Stimulated activated CD4-positive, alpha-beta T cell treated with anti-CD3 and anti-CD28 coated beads, TNF-alpha, amount 100 ng/mL, for 24 hours (primary cell): Measurements from ENCODE around the gene ZEB1.
"Not testable (repeated sequence)": the region's sequence is repeated elsewhere in the genome, so short reads cannot be mapped to it uniquely, and the experiment has no call there.

Source experiments
- DNase-seq, 3 experiments: peaks; one replicate each; pipeline ENCODE4 v3.0.0-alpha.2; 2020; ENCODE audit warnings: low read depth in 3 of 3

Gene ZEB1

GRCh38 chr10:31507427-31507826, 188.4 kb downstream of the ZEB1 start:
- no peak for DNase-seq

DNA sequence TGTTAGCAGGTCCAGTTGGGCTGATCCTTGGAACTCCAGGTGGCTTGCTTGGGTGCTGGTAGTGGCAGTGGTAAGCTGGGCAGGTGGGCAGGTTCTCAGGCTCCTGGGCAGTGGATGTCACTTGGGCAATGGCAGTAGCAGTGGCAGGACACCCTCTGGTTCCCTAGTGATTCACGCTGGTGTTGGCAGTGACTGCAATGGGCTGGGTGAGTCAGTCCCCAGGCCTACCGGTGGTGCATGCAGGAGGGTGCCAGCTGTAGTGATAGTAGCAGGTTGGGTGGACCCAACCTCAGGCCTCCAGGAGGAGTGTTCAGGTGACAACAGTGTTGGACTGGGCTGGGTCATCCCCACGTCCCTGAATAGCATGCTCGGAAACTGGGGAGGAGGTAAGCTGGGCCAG, 189.2 kb downstream of the ZEB1 start:
- DNase-seq = no peak

DNA sequence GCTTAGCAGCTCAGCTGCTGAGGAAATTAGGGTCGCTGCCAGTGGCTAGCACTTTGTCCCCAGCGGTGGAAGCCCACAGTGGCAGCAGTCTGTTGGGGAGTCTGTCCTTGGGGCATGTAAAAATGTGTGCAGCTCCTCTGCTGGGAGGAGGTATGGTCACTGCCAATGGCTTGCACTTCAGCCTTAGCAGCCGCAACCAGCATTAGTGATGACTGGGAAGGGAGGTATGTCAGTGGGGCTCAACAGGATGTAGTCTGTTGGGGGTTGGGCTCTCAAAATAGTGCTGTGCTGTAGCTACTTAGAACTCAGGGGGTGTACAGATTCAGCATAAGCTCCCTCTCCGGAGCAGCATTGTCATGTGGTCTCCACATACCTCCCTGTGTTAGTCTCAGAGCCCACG, 189.9 kb downstream of the ZEB1 start:
- no peak for DNase-seq

GRCh38 chr10:31509989-31510388, 191.0 kb downstream of the ZEB1 start:
- DNase-seq = no peak

DNA sequence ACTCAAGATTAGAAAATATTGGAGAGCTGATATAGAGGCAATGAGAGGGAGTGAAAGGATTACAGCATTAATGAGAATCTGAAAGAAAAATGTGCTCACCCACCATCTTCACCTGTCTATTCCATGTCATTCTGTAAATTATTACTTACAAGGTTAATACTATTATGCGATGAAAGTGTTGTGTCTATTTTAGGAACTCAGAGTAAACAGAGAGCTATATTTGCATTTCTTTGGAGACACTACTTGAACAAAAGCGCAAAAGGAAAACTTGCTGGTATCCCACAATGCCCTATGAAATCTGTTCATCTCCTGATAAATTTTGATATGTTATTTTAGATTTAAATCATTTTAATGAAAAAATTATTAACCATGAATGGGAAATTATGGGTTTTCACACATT, 196.1 kb downstream of the ZEB1 start:
- DNase-seq = no peak

- no peak for DNase-seq
These were observed 196.9 kb downstream of the ZEB1 start for GRCh38 chr10:31515819-31516402.

DNA sequence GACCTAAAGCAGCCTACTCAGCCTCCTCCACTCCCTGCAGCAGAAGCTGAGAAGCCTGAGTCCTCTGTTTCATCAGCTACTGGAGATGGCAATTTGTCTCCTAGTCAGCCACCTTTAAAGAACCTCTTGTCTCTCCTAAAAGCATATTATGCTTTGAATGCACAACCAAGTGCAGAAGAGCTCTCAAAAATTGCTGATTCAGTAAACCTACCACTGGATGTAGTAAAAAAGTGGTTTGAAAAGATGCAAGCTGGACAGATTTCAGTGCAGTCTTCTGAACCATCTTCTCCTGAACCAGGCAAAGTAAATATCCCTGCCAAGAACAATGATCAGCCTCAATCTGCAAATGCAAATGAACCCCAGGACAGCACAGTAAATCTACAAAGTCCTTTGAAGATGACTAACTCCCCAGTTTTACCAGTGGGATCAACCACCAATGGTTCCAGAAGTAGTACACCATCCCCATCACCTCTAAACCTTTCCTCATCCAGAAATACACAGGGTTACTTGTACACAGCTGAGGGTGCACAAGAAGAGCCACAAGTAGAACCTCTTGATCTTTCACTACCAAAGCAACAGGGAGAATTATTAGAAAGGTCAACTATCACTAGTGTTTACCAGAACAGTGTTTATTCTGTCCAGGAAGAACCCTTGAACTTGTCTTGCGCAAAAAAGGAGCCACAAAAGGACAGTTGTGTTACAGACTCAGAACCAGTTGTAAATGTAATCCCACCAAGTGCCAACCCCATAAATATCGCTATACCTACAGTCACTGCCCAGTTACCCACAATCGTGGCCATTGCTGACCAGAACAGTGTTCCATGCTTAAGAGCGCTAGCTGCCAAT, 202.2 kb downstream of the ZEB1 start:
- DNase-seq = no peak

DNA sequence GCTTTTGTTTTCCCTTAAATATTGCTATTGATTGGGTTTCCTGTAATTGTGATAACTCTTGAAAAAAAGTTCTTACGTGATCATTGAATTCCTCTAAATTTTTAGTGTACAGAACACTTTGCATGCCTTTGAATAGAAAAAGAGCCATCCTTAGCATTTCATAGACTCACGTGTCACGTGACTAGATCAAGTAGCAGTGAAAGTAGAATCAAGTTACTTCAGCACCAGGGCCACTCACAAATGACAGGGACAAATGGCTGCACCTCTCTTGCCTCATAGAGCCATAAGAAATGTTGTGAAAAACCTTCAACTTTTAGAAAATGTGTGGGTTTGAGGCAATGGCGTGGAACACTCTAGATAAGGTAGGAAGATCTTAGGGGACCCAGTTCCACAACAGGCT, 203.8 kb downstream of the ZEB1 start:
- DNase-seq = no peak

- DNase-seq = no peak
These were observed 205.4 kb downstream of the ZEB1 start for GRCh38 chr10:31524460-31524859.

- DNase-seq = no peak
These were observed 207.2 kb downstream of the ZEB1 start for GRCh38 chr10:31526178-31526577.

DNA sequence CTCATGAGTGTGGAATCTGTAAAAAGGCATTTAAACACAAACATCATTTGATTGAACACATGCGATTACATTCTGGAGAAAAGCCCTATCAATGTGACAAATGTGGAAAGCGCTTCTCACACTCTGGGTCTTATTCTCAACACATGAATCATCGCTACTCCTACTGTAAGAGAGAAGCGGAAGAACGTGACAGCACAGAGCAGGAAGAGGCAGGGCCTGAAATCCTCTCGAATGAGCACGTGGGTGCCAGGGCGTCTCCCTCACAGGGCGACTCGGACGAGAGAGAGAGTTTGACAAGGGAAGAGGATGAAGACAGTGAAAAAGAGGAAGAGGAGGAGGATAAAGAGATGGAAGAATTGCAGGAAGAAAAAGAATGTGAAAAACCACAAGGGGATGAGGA, 207.7 kb downstream of the ZEB1 start:
- no peak for DNase-seq

GRCh38 chr10:31528831-31529230, 209.8 kb downstream of the ZEB1 start:
- no peak for DNase-seq

- DNase-seq = no peak
These were observed 217.3 kb downstream of the ZEB1 start for GRCh38 chr10:31536302-31536701.

DNA sequence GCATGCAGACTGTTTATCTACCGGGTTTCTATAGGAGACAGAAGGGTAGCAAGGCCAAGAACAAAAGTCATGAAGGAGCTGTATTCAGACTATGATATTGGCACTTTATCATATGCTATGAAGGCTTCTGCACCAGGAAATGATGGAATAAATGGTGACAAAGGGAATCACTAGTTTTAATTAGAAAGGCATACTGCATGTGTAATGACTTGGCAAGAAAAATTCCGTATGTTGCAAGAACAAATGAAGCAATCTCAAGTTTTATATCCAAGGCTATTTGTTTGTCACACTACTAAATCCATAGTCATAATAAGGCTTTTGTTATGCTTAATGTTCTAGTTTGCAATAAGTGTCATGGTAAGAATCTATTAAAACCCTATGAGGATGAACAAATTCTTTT, 230.9 kb downstream of the ZEB1 start:
- DNase-seq = no peak

- DNase-seq = no peak
These were observed 235.5 kb downstream of the ZEB1 start for GRCh38 chr10:31554556-31554955.

- no peak for DNase-seq
These were observed 238.8 kb downstream of the ZEB1 start for GRCh38 chr10:31557854-31558253.

DNA sequence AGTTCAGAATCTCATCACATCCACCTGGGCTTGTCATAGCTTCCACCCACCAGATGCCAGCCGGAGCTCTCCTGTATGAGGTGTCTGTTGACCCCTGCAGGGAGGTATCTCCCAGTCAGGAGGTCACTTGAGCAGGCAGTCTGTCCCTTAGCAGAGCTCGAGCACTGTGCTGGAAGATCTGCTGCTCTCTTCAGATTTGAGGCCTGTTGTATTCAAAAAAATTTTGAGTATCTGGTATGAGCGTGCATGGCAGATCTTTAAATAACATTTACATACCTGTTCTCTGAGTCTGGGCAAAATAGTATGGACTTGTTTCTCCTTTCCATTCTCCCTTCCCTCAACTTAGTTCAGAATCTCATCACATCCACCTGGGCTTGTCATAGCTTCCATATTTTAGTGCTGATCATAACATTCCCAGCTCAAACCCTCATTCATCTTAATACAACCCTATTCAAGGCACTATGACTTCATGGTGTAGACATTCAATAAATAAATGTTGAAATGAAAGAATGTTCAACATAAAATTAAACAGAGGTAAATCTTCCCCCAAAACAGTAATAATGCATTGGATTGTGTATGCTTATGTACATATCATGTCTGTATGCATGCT, 249.3 kb downstream of the ZEB1 start:
- not testable (repeated sequence) for DNase-seq

DNA sequence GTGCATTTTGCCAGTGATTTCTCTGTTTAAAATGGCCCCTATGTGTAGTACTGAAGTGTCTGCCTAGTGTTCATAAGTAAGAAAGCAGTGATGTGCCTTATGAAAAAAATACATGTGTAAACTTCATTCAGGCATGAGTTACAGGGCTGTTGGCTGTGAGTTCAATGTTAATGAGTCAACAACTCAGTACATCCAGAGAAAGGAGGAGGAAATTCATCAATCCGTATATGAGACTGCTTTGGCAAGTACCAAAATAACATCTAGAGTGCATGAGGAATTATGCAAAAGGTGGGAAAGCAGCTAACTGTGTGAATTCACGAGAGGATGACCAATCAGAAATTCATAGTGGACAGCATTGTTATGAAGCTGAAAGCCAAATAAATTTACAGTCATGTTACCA, 255.6 kb downstream of the ZEB1 start:
- DNase-seq = no peak

DNA sequence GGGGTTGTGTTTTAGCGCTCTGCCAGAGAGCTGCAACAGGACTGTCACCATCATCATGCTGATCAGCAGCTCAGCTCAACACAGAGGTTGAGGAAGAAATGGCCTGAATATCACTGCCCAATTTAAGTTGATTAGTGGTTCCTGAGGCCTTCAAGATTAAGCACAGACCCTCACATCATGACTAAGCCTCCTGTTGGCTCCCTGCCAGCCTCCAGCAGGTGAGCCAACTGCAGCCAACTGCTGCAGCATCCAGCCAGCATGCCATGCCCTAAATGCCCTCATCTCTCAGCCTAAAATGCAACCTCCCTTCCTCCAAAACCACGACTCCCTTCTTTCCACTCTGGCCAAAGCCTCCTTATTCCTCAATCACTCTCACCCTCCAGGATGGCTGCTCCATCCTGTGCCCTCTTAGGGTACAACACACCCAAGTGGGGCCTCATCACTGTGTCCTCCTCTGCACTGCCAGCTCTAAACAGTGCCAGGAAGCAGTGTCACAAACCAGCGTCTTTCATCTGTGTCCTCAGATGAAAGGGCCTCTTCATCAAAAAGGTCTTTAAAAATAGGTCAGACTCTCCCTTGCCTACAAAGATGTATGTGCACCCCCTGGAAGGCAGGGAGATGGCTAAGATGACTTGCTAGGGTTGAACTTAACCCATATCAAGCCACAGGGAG, 259.3 kb downstream of the ZEB1 start:
- no peak for DNase-seq

DNA sequence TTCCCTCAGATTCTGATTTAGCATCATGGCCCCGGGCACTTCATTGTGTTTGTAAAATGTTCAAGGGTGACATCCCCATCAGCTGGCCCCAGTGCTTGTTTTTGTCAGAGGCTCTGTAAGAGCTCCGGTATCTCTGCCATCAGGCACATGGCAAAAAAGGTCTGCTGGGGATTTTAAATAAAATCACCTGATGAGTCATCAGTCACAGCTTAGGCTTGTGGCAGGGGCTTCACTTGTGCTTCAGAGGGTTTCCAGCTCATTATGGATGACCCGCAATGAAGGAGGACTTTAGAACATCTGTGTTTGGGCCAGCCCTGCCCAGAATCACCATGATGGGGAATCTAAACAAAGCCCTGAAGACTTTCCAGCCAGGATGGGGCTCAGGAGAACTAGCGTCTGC, 259.9 kb downstream of the ZEB1 start:
- DNase-seq = no peak
